SH-SY5Y (cell line): ENCODE results near the gene HYOU1.

Experiments used
- GATA2 ChIP-seq: IDR thresholded peaks from 2 replicates; pipeline ENCODE4 v1.6.1; 2011; ENCODE audit warnings: mild to moderate bottlenecking, low read depth, low read length
- GATA3 ChIP-seq: IDR thresholded peaks from 2 replicates; pipeline ENCODE4 v1.6.1; 2011; ENCODE audit warnings: low read depth, mild to moderate bottlenecking, low read length, moderate library complexity

- no peak for TF ChIP-seq GATA2
- TF ChIP-seq GATA3 = no peak
Measured at GRCh38 chr11:119095066-119095880, 38.3 kb upstream of the HYOU1 start.
